Measurements from ENCODE around the gene TRA2A. TPM values are rescaled to one million over a fixed set of nuclear protein-coding genes. Genes with fewer than 3 reads are reported as not detected.

Gene TRA2A
- total and polyA plus RNA-seq, 9 of the 15 experiments (the other 6 are each of a cell fraction or from before 2014, with no cell fraction given): 22.7 to 210 (median 73.9) TPM

DNA sequence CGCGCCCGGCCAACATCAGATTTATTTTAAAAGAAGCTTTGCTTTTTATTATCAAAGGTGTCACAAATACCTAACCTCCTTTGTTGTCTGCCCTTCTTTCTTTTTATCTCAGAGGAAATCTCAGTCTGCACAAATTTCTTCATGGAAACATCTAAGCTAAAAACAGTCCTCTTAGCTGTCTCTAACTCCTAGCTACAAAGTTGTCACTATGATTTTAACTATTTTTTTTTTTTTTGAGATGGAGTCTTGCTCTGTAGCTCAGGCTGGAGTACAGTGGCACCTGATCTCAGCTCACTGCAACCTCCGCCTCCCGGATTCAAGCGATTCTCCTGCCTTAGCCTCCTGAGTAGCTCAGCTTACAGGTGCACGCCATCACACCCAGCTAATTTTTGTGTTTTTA lies 7.3 kb downstream of the TRA2A start (continued):
- TF ChIP-seq, protein P1, sequence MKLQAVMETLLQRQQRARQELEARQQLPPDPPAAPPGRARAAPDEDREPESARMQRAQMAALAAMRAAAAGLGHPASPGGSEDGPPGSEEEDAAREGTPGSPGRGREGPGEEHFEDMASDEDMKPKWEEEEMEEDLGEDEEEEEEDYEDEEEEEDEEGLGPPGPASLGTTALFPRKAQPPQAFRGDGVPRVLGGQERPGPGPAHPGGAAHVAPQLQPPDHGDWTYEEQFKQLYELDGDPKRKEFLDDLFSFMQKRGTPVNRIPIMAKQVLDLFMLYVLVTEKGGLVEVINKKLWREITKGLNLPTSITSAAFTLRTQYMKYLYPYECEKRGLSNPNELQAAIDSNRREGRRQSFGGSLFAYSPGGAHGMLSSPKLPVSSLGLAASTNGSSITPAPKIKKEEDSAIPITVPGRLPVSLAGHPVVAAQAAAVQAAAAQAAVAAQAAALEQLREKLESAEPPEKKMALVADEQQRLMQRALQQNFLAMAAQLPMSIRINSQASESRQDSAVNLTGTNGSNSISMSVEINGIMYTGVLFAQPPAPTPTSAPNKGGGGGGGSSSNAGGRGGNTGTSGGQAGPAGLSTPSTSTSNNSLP (IDR thresholded peaks at IDR 0.05; ENCODE audit: borderline replicate concordance, low read depth, low read length): no peak
- TF ChIP-seq ZNF124 (CRISPR knock-in tag; IDR thresholded peaks at IDR 0.05) (no peak), ZNF584 (CRISPR knock-in tag; IDR thresholded peaks at IDR 0.05; ENCODE audit: low read depth) (no peak), ARID2 (IDR thresholded peaks at IDR 0.05) (no peak)

- WGBS (ENCODE audit: insufficient coverage, low coverage, missing lambda C conversion rate): 64% methylated on average over 2 of the region's 2 CpGs
- H3K27ac ChIP-seq (ENCODE audit: extremely low read depth, low read depth, low read length): no peak overlapping the region
- POLR2A ChIA-PET: interaction anchor here (0.6 to 1.3 kb wide), 6 partner anchors 9 to 264 kb away, joined by 3 to 7 read pairs (median 4); no protein-coding TSS in a partner anchor
- intact Hi-C loops (cut with micrococcal nuclease): loop anchor here (10.0 kb wide), 1 partner anchor 339 kb away; the partner anchor contains the start of gene NUP42
- FAIRE-seq (no peak), ATAC-seq (no peak), DNase-seq (ENCODE audit: extremely low read depth in 1 of 4, low spot score in 3 of 4) (no peak)
- peaks cover 44% of the 10 kb centered on the region for H4K20me1 ChIP-seq (replicated peaks; ENCODE audit: control insufficient read depth, insufficient read depth, low read length)
- in situ Hi-C loops (cut with MboI): no loop called here
- no peak overlapping the region for H3K9ac ChIP-seq (ENCODE audit: insufficient read depth in 1 of 2, low read depth in 2 of 2, low read length in 2 of 2)
- H2AFZ ChIP-seq (ENCODE audit: low read depth, low read length): no peak overlapping the region
- no peaks in the 10 kb centered on the region for H3K9me1 ChIP-seq (ENCODE audit: control insufficient read depth, insufficient read depth, low read length)
- H3K79me2 ChIP-seq (ENCODE audit: control insufficient read depth, insufficient read depth, low read length): peaks cover 100% of the 10 kb centered on the region
- no peaks in the 10 kb centered on the region for H3K9me3 ChIP-seq (replicated peaks; ENCODE audit: control insufficient read depth, insufficient read depth, low read depth, low read length)
- H3K4me1 ChIP-seq (replicated peaks in 1 of 2; ENCODE audit: control insufficient read depth in 2 of 2, insufficient read depth in 2 of 2, low read length in 2 of 2): peaks cover 0 to 8% of the 10 kb centered on the region in 2 experiments; a peak in 2 of 5 replicates
- H3K36me3 ChIP-seq (ENCODE audit: control insufficient read depth, insufficient read depth, low read length): peaks cover 59% of the 10 kb centered on the region
- no TSS peak for BruUV-seq (replicated peaks)
- no peaks in the 10 kb centered on the region for H3K27me3 ChIP-seq (ENCODE audit: control insufficient read depth in 2 of 2, insufficient read depth in 2 of 2, low read length in 2 of 2)
- CTCF ChIA-PET (ENCODE audit: low intra/inter-chr PET ratio): no interaction called here
- H3K4me2 ChIP-seq (ENCODE audit: insufficient read depth, low read length): no peak overlapping the region
- H3K4me3 ChIP-seq: no peak overlapping the region
- TF ChIP-seq ZBTB49 (CRISPR knock-in tag; IDR thresholded peaks at IDR 0.05; ENCODE audit: borderline replicate concordance) (no peak), ZNF165 (CRISPR knock-in tag; IDR thresholded peaks at IDR 0.05; ENCODE audit: borderline replicate concordance) (no peak), POU5F1 (IDR thresholded peaks at IDR 0.05; ENCODE audit: borderline replicate concordance, low read depth, low read length, partially characterized antibody) (no peak), SMARCB1 (IDR thresholded peaks at IDR 0.05; ENCODE audit: insufficient read length, low read depth) (no peak), ZNF780A (CRISPR knock-in tag; IDR thresholded peaks at IDR 0.05) (no peak), ZNF583 (CRISPR knock-in tag; IDR thresholded peaks at IDR 0.05) (no peak), KAT8 (IDR thresholded peaks at IDR 0.05; ENCODE audit: low read depth) (no peak), EP300 (IDR thresholded peaks at IDR 0.05; ENCODE audit: low read length) (no peak)
- TF ChIP-seq, protein P2, sequence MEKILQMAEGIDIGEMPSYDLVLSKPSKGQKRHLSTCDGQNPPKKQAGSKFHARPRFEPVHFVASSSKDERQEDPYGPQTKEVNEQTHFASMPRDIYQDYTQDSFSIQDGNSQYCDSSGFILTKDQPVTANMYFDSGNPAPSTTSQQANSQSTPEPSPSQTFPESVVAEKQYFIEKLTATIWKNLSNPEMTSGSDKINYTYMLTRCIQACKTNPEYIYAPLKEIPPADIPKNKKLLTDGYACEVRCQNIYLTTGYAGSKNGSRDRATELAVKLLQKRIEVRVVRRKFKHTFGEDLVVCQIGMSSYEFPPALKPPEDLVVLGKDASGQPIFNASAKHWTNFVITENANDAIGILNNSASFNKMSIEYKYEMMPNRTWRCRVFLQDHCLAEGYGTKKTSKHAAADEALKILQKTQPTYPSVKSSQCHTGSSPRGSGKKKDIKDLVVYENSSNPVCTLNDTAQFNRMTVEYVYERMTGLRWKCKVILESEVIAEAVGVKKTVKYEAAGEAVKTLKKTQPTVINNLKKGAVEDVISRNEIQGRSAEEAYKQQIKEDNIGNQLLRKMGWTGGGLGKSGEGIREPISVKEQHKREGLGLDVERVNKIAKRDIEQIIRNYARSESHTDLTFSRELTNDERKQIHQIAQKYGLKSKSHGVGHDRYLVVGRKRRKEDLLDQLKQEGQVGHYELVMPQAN (IDR thresholded peaks at IDR 0.05; ENCODE audit: borderline replicate concordance): no peak
- TF ChIP-seq, protein P3, sequence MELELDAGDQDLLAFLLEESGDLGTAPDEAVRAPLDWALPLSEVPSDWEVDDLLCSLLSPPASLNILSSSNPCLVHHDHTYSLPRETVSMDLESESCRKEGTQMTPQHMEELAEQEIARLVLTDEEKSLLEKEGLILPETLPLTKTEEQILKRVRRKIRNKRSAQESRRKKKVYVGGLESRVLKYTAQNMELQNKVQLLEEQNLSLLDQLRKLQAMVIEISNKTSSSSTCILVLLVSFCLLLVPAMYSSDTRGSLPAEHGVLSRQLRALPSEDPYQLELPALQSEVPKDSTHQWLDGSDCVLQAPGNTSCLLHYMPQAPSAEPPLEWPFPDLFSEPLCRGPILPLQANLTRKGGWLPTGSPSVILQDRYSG (tag; conservative IDR thresholded peaks at IDR 0.05; ENCODE audit: low read depth): no peak
These were observed 8.2 kb downstream of the TRA2A start for GRCh38 chr7:23523486-23524075.

Data from K562 (cell line).